GM12878 (cell line): ENCODE data around the gene PTPRM. TPM values are rescaled to one million over a fixed set of nuclear protein-coding genes. Genes with fewer than 3 reads are reported as not detected.

Experiments used
- ATAC-seq: fragments of 200-7000 bp; cut with Tn5 transposase; 3 replicates; pipeline ENCODE4 v1.9.1; 2020; ENCODE audit warnings: mild to moderate bottlenecking, moderate library complexity
- BruUV-seq: library from RNA; stranded (reverse); fragments of 400-500 nt; replicated peaks from 2 replicates; lab custom pipeline; 2021; lab: Mats Ljungman, UMichigan
- CTCF ChIA-PET: fragments of 300-600 bp; sonication (Branson Sonifier 250); formaldehyde crosslinking; extraction: SDS; loops from one replicate; lab custom pipeline; 2021; ENCODE audit warnings: inconsistent platforms; lab: Yijun Ruan, JAX
- POLR2A ChIA-PET: fragments of 350-600 bp; formaldehyde crosslinking; extraction: SDS; loops from one replicate; lab custom pipeline; 2021; ENCODE audit warnings: inconsistent platforms; lab: Charles Lee
- RAD21 ChIA-PET: fragments of 300-600 bp; sonication (Branson Sonifier 250); formaldehyde crosslinking; loops from one replicate; lab custom pipeline; 2023; ENCODE audit warnings: antibody characterized with exemption; ENCODE audit not compliant: unreplicated experiment; lab: Charles Lee
- SMC1A ChIA-PET: fragments of 300-600 bp; sonication (Branson Sonifier 250); formaldehyde crosslinking; loops from one replicate; lab custom pipeline; 2023; ENCODE audit not compliant: unreplicated experiment, uncharacterized antibody; lab: Charles Lee
- DNase-seq: peaks from one replicate; pipeline ENCODE4 v3.0.0-alpha.2; 2011; ENCODE audit warnings: low read depth, low spot score
- FAIRE-seq: peaks from 3 replicates; lab custom pipeline; 2011; peaks lifted over from hg19 to GRCh38; lab: Jason Lieb, UNC
- H2AFZ ChIP-seq: 2 replicates; pipeline ENCODE4 v1.6.0; 2011; ENCODE audit warnings: low read depth, low read length, control low read depth; ENCODE audit not compliant: control insufficient read depth
- H3K27ac ChIP-seq: 2 replicates; pipeline ENCODE4 v1.5.1; 2011; ENCODE audit warnings: control low read depth; ENCODE audit not compliant: control insufficient read depth, insufficient read depth
- H3K27me3 ChIP-seq, 2 experiments: replicated peaks in 1 of 2; 2 replicates each; pipeline versions ENCODE4 v1.6.0 to v1.6.1; 2011; ENCODE audit warnings: low read length in 1 of 2; ENCODE audit not compliant: control insufficient read depth in 2 of 2, insufficient read depth in 2 of 2
- H3K36me3 ChIP-seq, 2 experiments: 2 replicates each; pipeline ENCODE4 v1.5.1; 2011; ENCODE audit warnings: low read length in 1 of 2; ENCODE audit not compliant: control insufficient read depth in 2 of 2, insufficient read depth in 2 of 2
- H3K4me1 ChIP-seq: 2 replicates; pipeline ENCODE4 v1.6.1; 2011; ENCODE audit warnings: mild to moderate bottlenecking, low read length, moderate library complexity, mixed read lengths; ENCODE audit not compliant: control insufficient read depth, insufficient read depth
- H3K4me2 ChIP-seq: 2 replicates; pipeline ENCODE4 v1.6.0; 2011; ENCODE audit warnings: control low read depth; ENCODE audit not compliant: control insufficient read depth, insufficient read depth
- H3K4me3 ChIP-seq: fragments of 200-600 bp; sonication (generic); 2 replicates; pipeline ENCODE4 v1.5.1; 2016
- H3K79me2 ChIP-seq: 2 replicates; pipeline ENCODE4 v1.6.0; 2011; ENCODE audit warnings: low read length; ENCODE audit not compliant: control insufficient read depth, insufficient read depth
- H3K9ac ChIP-seq: 2 replicates; pipeline ENCODE4 v1.8.0; 2011; ENCODE audit warnings: low read length, control low read depth, mixed read lengths; ENCODE audit not compliant: control insufficient read depth, insufficient read depth
- H3K9me3 ChIP-seq: replicated peaks from 3 replicates; pipeline ENCODE4 v1.5.1; 2011; ENCODE audit warnings: mild to moderate bottlenecking, low read length; ENCODE audit not compliant: control insufficient read depth, insufficient read depth
- H4K20me1 ChIP-seq: 2 replicates; pipeline ENCODE4 v1.6.0; 2011; ENCODE audit not compliant: control insufficient read depth, insufficient read depth
- DPF2 ChIP-seq: fragments of 450-650 bp; IDR thresholded peaks from 2 replicates; pipeline ENCODE4 v1.6.1; 2017; ENCODE audit warnings: mild to moderate bottlenecking
- ELK1 ChIP-seq: IDR thresholded peaks from 2 replicates; pipeline ENCODE4 v1.6.1; 2012; ENCODE audit warnings: low read depth, low read length, improper control_type of control experiment
- JUND ChIP-seq: IDR thresholded peaks from 2 replicates; pipeline ENCODE4 v1.6.1; 2012; ENCODE audit warnings: low read depth, mild to moderate bottlenecking, low read length, improper control_type of control experiment, moderate library complexity
- MTA3 ChIP-seq: IDR thresholded peaks from 2 replicates; pipeline ENCODE4 v1.6.1; 2012; ENCODE audit warnings: low read length, inconsistent platforms, borderline replicate concordance
- MXI1 ChIP-seq: fragments of 150-350 bp; IDR thresholded peaks from 2 replicates; pipeline ENCODE4 v1.6.1; 2011; ENCODE audit warnings: low read depth, mild to moderate bottlenecking, inconsistent platforms, low read length, improper control_type of control experiment
- MYB ChIP-seq: fragments of 150-350 bp; IDR thresholded peaks from 2 replicates; pipeline ENCODE4 v1.6.1; 2014; ENCODE audit warnings: mild to moderate bottlenecking, low read depth, low read length, borderline replicate concordance
- NBN ChIP-seq: fragments of 450-650 bp; IDR thresholded peaks from 2 replicates; pipeline ENCODE4 v1.6.1; 2016
- PAX5 ChIP-seq: IDR thresholded peaks from 2 replicates; pipeline ENCODE4 v1.6.1; 2011; ENCODE audit warnings: low read depth, low read length, borderline replicate concordance
- PBX3 ChIP-seq: IDR thresholded peaks from 2 replicates; pipeline ENCODE4 v1.6.1; 2011; ENCODE audit warnings: mild to moderate bottlenecking, low read depth, low read length, moderate library complexity; ENCODE audit not compliant: insufficient replicate concordance
- RFX5 ChIP-seq: IDR thresholded peaks from 2 replicates; pipeline ENCODE4 v1.6.1; 2011; ENCODE audit warnings: low read depth, low read length, improper control_type of control experiment
- SMC3 ChIP-seq: IDR thresholded peaks from 2 replicates; pipeline ENCODE4 v1.6.1; 2011; ENCODE audit warnings: low read length, improper control_type of control experiment, borderline replicate concordance
- STAT1 ChIP-seq: fragments of 450-650 bp; conservative IDR thresholded peaks from 2 replicates; pipeline ENCODE4 v1.6.1; 2014; ENCODE audit warnings: antibody characterized with exemption, mild to moderate bottlenecking
- ZSCAN29 ChIP-seq: fragments of 450-650 bp; IDR thresholded peaks from 2 replicates; pipeline ENCODE4 v1.6.1; 2017; ENCODE audit warnings: mild to moderate bottlenecking, moderate library complexity
- WGBS: methylation state at CpG from one replicate; pipeline ENCODE4 v1.1.6; 2016; ENCODE audit warnings: low lambda C conversion rate; ENCODE audit not compliant: insufficient replicate concordance, insufficient coverage; ENCODE audit errors: missing lambda C conversion rate; 5-methylcytosine and 5-hydroxymethylcytosine counted together
- in situ Hi-C: fragments of 300-500 bp; cut with MboI; formaldehyde crosslinking; loops from 9 replicates; pipeline ENCODE4 v1.14.3; 2018; ENCODE audit warnings: mixed read lengths
- intact Hi-C: fragments of 100-400 bp; cut with micrococcal nuclease; formaldehyde crosslinking; loops from one replicate; pipeline ENCODE4 v1.14.2; 2022; ENCODE audit not compliant: unreplicated experiment
- polyA plus RNA-seq, 11 experiments: library from polyadenylated mRNA; depleted of rRNA in 4 of 11; unstranded in 6 of 11; stranded (reverse) in 5 of 11; fragments of >200 nt; fragmentation: Nextera tagmentation in 4 of 11; fragmentation: Illumina TruSeq in 1 of 11; extraction: Ambion mirVana in 4 of 11; extraction: Trizol in 1 of 11; gene quantifications; 1 replicate in 1 of 11; 2 replicates in 10 of 11; pipeline versions ENCODE4 v1.2.1 to v1.2.3, GENCODE V29; 2011 to 2016; ENCODE audit warnings: inconsistent platforms in 2 of 11, missing spikeins in 2 of 11, low read depth in 1 of 11
- total RNA-seq, 4 experiments: library from RNA; depleted of rRNA in 3 of 4; stranded (reverse); fragments of >200 nt in 3 of 4; fragmentation: Illumina TruSeq in 1 of 4; extraction: Trizol in 1 of 4; gene quantifications; 2 replicates each; pipeline versions ENCODE4 v1.2.1 to v1.2.3, GENCODE V29; 2013 to 2021

The PTPRM gene
- total and polyA plus RNA-seq, 10 of the 15 experiments (the other 5 are each of a cell fraction or from before 2014, with no cell fraction given), result 0.07 to 22.6 (median 0.60) TPM

DNA sequence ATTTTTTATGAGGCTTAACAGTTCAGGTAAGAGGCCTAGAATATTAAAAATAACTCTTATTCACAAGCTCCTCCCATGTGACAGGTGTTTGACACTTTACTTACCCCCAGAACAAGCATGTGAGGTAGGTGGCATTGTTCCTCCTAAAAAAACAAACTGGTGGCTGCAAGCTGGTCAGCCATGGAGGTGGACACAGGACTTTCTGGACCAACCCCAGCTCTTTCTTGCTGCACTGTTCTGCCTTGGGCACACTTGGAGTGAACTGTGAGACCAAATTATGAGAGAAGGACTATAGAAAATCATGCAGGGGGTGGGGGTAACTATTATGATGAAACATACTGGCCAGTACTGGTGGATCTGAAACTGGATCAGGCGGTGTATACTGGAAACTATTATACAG is 56.6 kb downstream of the PTPRM start:
- no peak overlapping the region for H3K27ac ChIP-seq
- CTCF ChIA-PET, result no interaction called here
- no peaks in the 10 kb centered on the region for H3K9me3 ChIP-seq
- no peak overlapping the region for H3K9ac ChIP-seq
- H2AFZ ChIP-seq, result no peak overlapping the region
- WGBS, result 0% methylated on average over 1 of the region's 1 CpG
- SMC1A ChIA-PET, result interaction anchor here (1.0 kb wide), 1 partner anchor 12 kb away, joined by 3 read pairs; no protein-coding TSS in a partner anchor
- no peak for ATAC-seq
- no peaks in the 10 kb centered on the region; a peak in 1 of 4 replicates for H3K27me3 ChIP-seq
- H3K4me3 ChIP-seq, result no peak overlapping the region
- in situ Hi-C loops, result no loop called here
- RAD21 ChIA-PET, result no interaction called here
- FAIRE-seq, result no peak
- no peaks in the 10 kb centered on the region for H3K36me3 ChIP-seq
- DNase-seq, result no peak
- H3K4me1 ChIP-seq, result no peaks in the 10 kb centered on the region
- BruUV-seq, result no TSS peak
- TF ChIP-seq SMC3 (no peak), PBX3 (no peak), MXI1 (no peak), RFX5 (no peak), STAT1 (no peak), ELK1 (no peak), NBN (no peak), JUND (no peak), MTA3 (no peak), MYB (no peak), PAX5 (no peak), DPF2 (no peak), ZSCAN29 (no peak)
- TF ChIP-seq, all 136 proteins: peak for 0
- Histone ChIP-seq H3K79me2 (no peaks in the 10 kb centered on the region), H4K20me1 (no peaks in the 10 kb centered on the region), H3K4me2 (no peak overlapping the region)
- POLR2A ChIA-PET, result no interaction called here
- intact Hi-C loops, result no loop called here
